Coronary artery (tissue), 2 donors: ENCODE measurements around the gene MFAP3L.

Experiments used
- DNase-seq: peaks from one replicate; pipeline ENCODE4 v3.0.0-alpha.2; 2017; ENCODE audit warnings: low spot score
- H3K27ac ChIP-seq, 2 donors: fragments of 200-600 bp; sonication (generic); one replicate each; pipeline ENCODE4 v1.5.1; 2016 to 2019
- H3K4me3 ChIP-seq: fragments of 200-600 bp; sonication (generic); 2 replicates; pipeline ENCODE4 v1.5.1; 2016; ENCODE audit warnings: mild to moderate bottlenecking, moderate library complexity
- CTCF ChIP-seq: fragments of 200-600 bp; sonication (generic); IDR thresholded peaks from one replicate; pipeline ENCODE4 v1.5.1; 2019; ENCODE audit warnings: antibody characterized with exemption

MFAP3L gene

GRCh38 chr4:170022211-170022610 lies 4.0 kb downstream of the MFAP3L start:
- no peak for DNase-seq
- TF ChIP-seq CTCF = no peak
- H3K27ac ChIP-seq = no peak overlapping the region
- H3K4me3 ChIP-seq = no peak overlapping the region

GRCh38 chr4:170017252-170017651 lies 8.9 kb downstream of the MFAP3L start:
- DNase-seq = no peak
- no peak overlapping the region for H3K4me3 ChIP-seq
- no peak overlapping the region for H3K27ac ChIP-seq
- TF ChIP-seq CTCF = no peak

GRCh38 chr4:170015285-170015684 lies 10.9 kb downstream of the MFAP3L start:
- H3K27ac ChIP-seq = no peak overlapping the region
- H3K4me3 ChIP-seq = no peak overlapping the region
- DNase-seq = no peak
- no peak for TF ChIP-seq CTCF

- H3K4me3 ChIP-seq = no peak overlapping the region
- DNase-seq = no peak
- H3K27ac ChIP-seq = no peak overlapping the region
- TF ChIP-seq CTCF = no peak
Observed at GRCh38 chr4:170014359-170015011, 11.7 kb downstream of the MFAP3L start.

GRCh38 chr4:170012629-170012958 lies 13.6 kb downstream of the MFAP3L start:
- no peak overlapping the region for H3K4me3 ChIP-seq
- H3K27ac ChIP-seq = no peak overlapping the region
- TF ChIP-seq CTCF = no peak
- DNase-seq = no peak

GRCh38 chr4:170011921-170012628 lies 14.1 kb downstream of the MFAP3L start:
- H3K4me3 ChIP-seq = no peak overlapping the region
- DNase-seq = no peak
- TF ChIP-seq CTCF = no peak
- H3K27ac ChIP-seq = no peak overlapping the region

- no peak for TF ChIP-seq CTCF
- no peak overlapping the region for H3K4me3 ChIP-seq
- DNase-seq = no peak
- no peak overlapping the region for H3K27ac ChIP-seq
Observed at GRCh38 chr4:170009291-170009690, 16.9 kb downstream of the MFAP3L start.
